Bronchial epithelial cell (primary cell): ENCODE data around the gene NDUFAF5. TPM values are rescaled to one million over a fixed set of nuclear protein-coding genes. Genes with fewer than 3 reads are reported as not detected.

Experiments
- DNase-seq: peaks from one replicate; pipeline ENCODE4 v3.0.0-alpha.2; 2010; ENCODE audit warnings: low read depth
- FAIRE-seq: peaks from 2 replicates; lab custom pipeline; 2011; peaks lifted over from hg19 to GRCh38; lab: Jason Lieb, UNC
- H3K27me3 ChIP-seq: 2 replicates; pipeline ENCODE4 v1.5.1; 2011; ENCODE audit warnings: low read length; ENCODE audit not compliant: control insufficient read depth, insufficient read depth
- H3K36me3 ChIP-seq: 2 replicates; pipeline ENCODE4 v1.5.1; 2011; ENCODE audit warnings: low read length; ENCODE audit not compliant: control insufficient read depth, insufficient read depth
- H3K4me3 ChIP-seq: 2 replicates; pipeline ENCODE4 v1.5.1; 2011; ENCODE audit warnings: mild to moderate bottlenecking, low read depth, low read length, control low read depth
- total RNA-seq: library from RNA; depleted of rRNA; stranded (reverse); fragments of >200 nt; gene quantifications from 2 replicates; pipeline ENCODE4 v1.2.1, GENCODE V29; 2014
- TF ChIP-seq, protein P1 (sequence below): IDR thresholded peaks from 2 replicates; pipeline ENCODE4 v1.5.1; 2011; ENCODE audit warnings: mild to moderate bottlenecking, moderate library complexity, low read length, control low read depth, inconsistent platforms; ENCODE audit not compliant: insufficient read depth, severe bottlenecking

NDUFAF5 gene
- total RNA-seq, 1 donor from 2014 or later = 15.0 TPM

GRCh38 chr20:13851279-13851678 lies 66.5 kb downstream of the NDUFAF5 start:
- TF ChIP-seq, protein P1, sequence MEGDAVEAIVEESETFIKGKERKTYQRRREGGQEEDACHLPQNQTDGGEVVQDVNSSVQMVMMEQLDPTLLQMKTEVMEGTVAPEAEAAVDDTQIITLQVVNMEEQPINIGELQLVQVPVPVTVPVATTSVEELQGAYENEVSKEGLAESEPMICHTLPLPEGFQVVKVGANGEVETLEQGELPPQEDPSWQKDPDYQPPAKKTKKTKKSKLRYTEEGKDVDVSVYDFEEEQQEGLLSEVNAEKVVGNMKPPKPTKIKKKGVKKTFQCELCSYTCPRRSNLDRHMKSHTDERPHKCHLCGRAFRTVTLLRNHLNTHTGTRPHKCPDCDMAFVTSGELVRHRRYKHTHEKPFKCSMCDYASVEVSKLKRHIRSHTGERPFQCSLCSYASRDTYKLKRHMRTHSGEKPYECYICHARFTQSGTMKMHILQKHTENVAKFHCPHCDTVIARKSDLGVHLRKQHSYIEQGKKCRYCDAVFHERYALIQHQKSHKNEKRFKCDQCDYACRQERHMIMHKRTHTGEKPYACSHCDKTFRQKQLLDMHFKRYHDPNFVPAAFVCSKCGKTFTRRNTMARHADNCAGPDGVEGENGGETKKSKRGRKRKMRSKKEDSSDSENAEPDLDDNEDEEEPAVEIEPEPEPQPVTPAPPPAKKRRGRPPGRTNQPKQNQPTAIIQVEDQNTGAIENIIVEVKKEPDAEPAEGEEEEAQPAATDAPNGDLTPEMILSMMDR = no peak
- no peak overlapping the region for H3K4me3 ChIP-seq
- no peak for DNase-seq
- FAIRE-seq = no peak
- H3K36me3 ChIP-seq = no peaks in the 10 kb centered on the region
- H3K27me3 ChIP-seq = no peaks in the 10 kb centered on the region

GRCh38 chr20:13852306-13852705 lies 67.5 kb downstream of the NDUFAF5 start:
- no peak for FAIRE-seq
- TF ChIP-seq, protein P1 = no peak
- no peaks in the 10 kb centered on the region for H3K27me3 ChIP-seq
- H3K36me3 ChIP-seq = no peaks in the 10 kb centered on the region
- no peak for DNase-seq
- no peak overlapping the region for H3K4me3 ChIP-seq

- Histone ChIP-seq H3K4me3 (no peak overlapping the region), H3K27me3 (no peaks in the 10 kb centered on the region), H3K36me3 (no peaks in the 10 kb centered on the region)
- FAIRE-seq (no peak), DNase-seq (no peak)
- TF ChIP-seq, protein P1 = no peak
Measured at GRCh38 chr20:13855613-13856012, 70.8 kb downstream of the NDUFAF5 start.

DNA sequence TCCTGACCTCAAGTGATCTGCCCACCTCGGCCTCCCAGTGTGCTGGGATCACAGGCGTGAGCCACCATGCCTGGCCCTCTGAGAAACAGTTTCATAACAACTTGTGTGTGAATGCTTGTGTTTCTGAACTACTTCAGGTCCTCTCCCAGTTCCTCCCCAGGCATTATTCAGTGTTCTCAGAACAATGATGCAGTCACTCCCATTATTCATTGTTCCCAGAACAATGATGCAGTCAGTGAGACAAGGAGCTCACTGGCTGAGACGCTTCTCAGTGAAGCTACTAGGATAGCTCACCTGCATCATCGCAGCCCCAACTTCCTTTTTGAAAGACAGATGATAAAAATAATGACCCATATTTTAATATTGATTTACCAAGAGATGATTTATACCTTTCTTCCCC lies 71.5 kb downstream of the NDUFAF5 start:
- Histone ChIP-seq H3K4me3 (no peak overlapping the region), H3K27me3 (no peaks in the 10 kb centered on the region), H3K36me3 (no peaks in the 10 kb centered on the region)
- FAIRE-seq = no peak
- TF ChIP-seq, protein P1 = no peak
- DNase-seq = peak; percentile 12

- H3K36me3 ChIP-seq = no peaks in the 10 kb centered on the region
- FAIRE-seq = no peak
- TF ChIP-seq, protein P1 = no peak
- no peaks in the 10 kb centered on the region for H3K27me3 ChIP-seq
- no peak for DNase-seq
- no peak overlapping the region for H3K4me3 ChIP-seq
Measured at GRCh38 chr20:13857304-13857703, 72.5 kb downstream of the NDUFAF5 start.

- no peak for DNase-seq
- Histone ChIP-seq H3K36me3 (no peaks in the 10 kb centered on the region), H3K27me3 (no peaks in the 10 kb centered on the region), H3K4me3 (no peak overlapping the region)
- FAIRE-seq = no peak
- TF ChIP-seq, protein P1 = no peak
Measured at GRCh38 chr20:13857961-13858360, 73.1 kb downstream of the NDUFAF5 start.
